GM18907 (cell line): ENCODE results near the gene OR52N2.
A peak's percentile ranks its signal among the peaks of the same experiment; 100 is the strongest.

Experiments
- ATAC-seq: cut with Tn5 transposase; IDR thresholded peaks from one replicate; pipeline ENCODE4 v1.9.1; 2021; ENCODE audit warnings: mild to moderate bottlenecking, moderate library complexity; ENCODE audit not compliant: unreplicated experiment

Gene OR52N2

DNA sequence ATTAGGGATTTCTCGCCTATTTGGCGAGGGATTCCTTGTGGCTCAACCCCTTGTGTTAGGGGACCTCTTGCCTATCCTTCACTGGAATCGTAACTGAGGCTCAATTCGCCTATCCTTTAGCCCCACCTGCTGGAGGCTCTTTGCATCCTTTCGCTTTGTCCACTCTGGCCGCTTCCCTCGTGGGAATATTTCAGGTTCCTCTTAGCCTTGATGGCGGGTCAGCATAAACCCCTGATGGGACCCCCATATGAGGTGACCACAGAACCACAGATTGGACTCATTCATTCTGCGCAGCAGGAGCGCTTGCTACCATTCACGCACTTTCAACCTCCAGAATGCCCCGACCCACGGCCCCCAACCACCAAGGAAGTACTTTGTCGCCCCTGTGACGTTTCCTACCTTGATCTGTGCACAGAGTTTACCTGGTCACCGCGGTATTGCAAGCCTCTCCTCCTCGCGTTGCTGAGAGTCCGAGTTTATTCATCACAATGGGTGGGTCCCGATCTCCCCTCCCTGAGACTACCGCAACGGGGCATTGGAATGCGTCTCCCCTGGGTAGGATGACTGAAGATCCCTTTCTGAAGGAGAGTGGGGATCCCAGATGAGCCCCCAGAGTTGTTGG is at the start of gene OR52N2:
Gene OR52N2, plus strand, starts transcription at position 425 of the 622 bp plus-strand sequence. CDS start 11,412 bp downstream, outside the sequence.
- peak; percentile 93 for ATAC-seq

GRCh38 chr11:5767056-5767455 is 41.7 kb upstream of the OR52N2 start:
- ATAC-seq = no peak

DNA sequence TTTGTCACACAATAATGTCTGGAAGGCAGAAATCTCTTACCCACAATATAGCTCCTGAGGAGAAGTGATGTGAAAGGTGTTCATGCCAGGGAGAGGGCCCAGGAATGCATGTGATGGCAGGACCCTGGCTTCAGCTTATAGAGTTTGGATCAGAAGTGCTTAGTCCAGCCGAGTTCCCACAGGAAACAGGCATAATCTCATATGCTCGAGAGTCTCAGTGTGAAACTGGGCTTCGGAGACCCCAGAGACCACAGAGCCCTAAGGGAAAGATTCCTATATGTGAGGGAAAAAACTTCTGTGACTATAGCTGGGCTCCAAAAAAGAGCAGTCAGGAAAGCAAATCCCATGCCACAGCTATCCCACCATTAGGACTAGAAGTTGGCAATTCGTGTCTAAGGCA is 25.5 kb upstream of the OR52N2 start, which contains the start of gene OR52N5:
Gene OR52N5, minus strand, starts transcription at position 101 of the 400 bp plus-strand sequence. CDS start 4,721 bp downstream, outside the sequence.
- no peak for ATAC-seq

DNA sequence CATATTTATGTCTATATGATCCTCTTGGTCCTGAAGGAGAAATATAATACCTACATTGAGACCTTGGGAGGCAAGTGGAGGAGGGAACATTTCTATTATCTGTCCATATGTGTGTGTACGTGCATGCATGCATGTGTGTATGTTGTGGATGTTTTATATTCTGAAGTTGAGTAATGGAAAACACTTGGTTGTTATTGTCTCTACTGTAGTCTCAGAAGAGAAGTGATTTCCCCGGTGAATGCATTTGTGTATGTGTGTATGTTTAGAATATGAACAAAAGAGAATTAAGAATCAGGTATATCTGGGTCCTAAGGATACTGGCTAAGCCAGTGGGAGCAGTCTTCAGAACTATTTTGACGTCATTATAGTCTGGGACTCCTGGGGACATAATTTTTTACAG is 17.6 kb upstream of the OR52N2 start, which contains the start of gene OR52N1:
Gene OR52N1, minus strand, starts transcription at position 101 of the 400 bp plus-strand sequence. CDS start 2,449 bp downstream, outside the sequence.
- no peak for ATAC-seq

DNA sequence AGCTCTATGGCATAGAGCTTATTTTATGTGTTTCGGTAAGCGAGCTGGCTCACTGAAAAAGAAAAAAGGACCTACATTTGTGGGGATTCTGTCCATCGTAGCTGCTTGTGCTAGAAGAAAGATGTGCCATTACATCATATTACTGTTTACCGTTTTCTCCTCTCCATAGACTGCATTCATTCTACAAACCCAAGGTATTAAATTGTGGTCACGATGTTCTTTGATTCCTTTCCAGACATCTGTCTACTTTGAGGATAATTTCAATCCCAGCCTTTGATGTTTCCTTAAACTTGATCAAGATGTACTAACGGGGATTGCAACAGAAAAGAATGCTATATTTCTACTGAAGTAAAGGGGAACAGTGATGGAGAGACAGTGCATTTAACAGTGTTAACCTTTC is 12.2 kb upstream of the OR52N2 start:
- no peak for ATAC-seq

DNA sequence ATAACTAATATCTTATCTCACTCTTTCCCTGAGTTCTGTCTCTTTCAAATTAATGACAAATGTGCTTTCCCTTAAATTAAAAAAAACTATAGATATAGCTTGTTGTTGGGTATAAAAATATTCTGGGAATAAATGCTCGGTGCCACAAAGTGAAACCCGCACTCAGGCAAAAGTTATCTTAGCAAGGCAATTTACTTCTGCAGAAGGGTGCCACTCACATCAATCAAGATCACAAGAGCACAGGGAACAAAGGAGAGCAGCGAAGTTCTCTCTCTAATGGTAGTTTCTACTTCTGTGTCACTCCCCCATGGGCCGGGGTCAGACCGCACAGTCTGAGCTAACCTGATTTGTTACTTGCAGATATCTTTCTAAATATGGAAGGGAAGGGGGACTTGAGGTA is 4.7 kb upstream of the OR52N2 start:
- no peak for ATAC-seq

GRCh38 chr11:5807580-5807979 is 1.1 kb upstream of the OR52N2 start:
- no peak for ATAC-seq

DNA sequence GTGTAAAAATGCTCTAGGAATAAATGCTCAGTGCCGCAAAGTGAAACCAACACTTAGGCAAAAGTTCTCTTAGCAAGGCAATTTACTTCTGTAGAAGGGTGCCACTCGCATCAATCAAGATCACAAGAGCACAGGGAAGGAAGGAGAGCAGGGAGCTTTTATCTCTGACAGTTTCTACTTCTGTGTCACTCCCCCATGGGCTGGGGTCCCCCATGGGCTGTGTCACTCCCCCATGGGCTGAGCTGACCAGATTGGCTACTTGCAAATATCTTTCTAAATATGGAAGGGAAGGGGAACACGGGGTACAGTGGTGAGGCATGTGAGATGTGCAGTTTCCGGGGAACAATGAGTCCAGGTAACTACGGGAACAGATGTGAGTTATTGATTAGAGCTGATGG is 397 bp downstream of the OR52N2 start:
- ATAC-seq = peak; percentile 36

- no peak for ATAC-seq
Measured at GRCh38 chr11:5809905-5810795, 1.4 kb downstream of the OR52N2 start.

DNA sequence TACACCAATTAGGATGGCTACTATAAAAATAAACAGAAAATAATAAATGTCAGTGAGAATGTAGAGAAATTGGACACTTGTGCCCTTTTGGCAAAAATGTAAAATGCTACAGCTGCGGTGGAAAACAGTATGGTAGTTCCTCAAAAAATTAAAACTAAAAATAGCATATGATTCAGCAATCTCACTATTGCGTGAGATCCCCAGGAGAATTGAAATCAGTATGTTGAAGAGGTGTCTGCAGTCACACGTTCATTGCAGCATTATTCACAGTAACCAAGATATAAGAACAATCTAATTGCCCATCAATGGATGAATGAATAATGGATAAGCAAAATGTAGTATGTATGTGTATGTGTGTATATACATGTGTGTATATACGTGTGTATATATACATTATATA is 6.8 kb downstream of the OR52N2 start:
- ATAC-seq = peak; percentile 40

- ATAC-seq = peak; percentile 56
Measured at GRCh38 chr11:5818245-5818886, 9.6 kb downstream of the OR52N2 start.

- no peak for ATAC-seq
Measured at GRCh38 chr11:5831196-5831829, 22.6 kb downstream of the OR52N2 start.

- no peak for ATAC-seq
Measured at GRCh38 chr11:5833446-5833845, 24.7 kb downstream of the OR52N2 start.

DNA sequence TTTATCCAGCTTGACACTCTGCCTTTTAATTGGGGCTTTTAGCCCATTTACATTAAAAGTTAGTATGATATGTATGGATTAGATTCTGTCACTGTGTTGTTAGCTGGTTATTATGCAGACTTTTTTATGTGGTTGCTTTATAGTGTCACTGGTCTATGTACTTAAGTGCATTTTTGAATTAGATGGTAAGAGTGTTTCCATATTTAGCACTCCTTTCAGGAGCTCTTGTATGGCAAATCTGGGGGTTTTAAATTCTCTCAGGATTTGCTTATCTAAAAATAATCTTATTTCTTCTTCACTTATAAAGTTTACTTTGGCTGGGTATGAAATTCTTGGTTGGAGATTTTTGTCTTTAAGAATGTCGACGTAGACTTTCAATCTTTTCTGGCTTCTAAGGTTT is 29.0 kb downstream of the OR52N2 start:
- no peak for ATAC-seq

- ATAC-seq = no peak
Measured at GRCh38 chr11:5841797-5842196, 33.1 kb downstream of the OR52N2 start, which contains the start of gene OR52E6. OR52E6 (minus strand) TSS chr11:5841897; CDS start chr11:5841897, 0 bp downstream.

- ATAC-seq = no peak
Measured at GRCh38 chr11:5846701-5847100, 38.0 kb downstream of the OR52N2 start.

DNA sequence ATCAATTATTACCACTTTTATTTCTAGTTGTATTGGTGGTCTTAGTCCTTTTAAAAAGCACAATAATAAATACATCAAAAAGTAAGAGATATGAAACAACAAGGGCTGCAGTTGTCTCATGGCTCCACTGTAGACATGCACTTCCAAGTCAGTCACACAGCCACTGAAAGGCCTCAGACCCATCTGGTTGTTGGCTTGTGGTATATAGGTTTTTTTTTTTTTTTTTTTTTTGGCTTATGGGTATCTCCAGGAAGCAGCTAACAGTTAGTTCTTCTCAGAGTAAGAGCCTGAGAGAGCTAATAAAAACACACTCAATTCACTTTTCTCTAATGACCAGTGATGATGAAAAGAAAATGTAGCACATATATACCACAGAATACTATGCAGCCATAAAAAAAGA is 39.0 kb downstream of the OR52N2 start:
- ATAC-seq = no peak

- ATAC-seq = no peak
Measured at GRCh38 chr11:5851002-5851401, 42.3 kb downstream of the OR52N2 start.

GRCh38 chr11:5857590-5857989 is 48.9 kb downstream of the OR52N2 start, which contains the start of gene OR52E8:
OR52E8 (minus strand) TSS chr11:5857690; CDS start chr11:5857690, 0 bp downstream.
- ATAC-seq = no peak

DNA sequence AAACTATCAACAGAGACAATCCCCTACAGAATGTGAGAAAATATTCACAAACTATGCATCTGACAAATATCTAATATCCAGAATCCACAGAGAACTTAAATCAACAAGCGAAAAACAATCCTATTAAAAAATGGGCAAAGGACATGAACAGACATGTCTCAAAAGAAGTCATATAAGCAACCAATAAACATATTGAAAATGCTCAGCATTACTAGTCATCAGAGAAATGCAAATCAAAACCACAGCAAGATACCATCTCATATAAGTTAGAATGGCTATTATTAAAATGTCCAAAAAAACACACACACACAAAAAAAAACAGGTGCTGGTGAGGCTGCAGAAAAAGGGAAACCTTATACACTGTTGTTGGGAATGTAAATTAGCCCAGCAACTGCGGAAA is 57.1 kb downstream of the OR52N2 start:
- no peak for ATAC-seq
